Bone marrow (tissue), 2 donors: ENCODE measurements around the gene LUZP2.

Experiments
- DNase-seq, 2 donors: peaks; one replicate each; lab custom pipeline; 2025; lab: John Stamatoyannopoulos, UW

Gene LUZP2

DNA sequence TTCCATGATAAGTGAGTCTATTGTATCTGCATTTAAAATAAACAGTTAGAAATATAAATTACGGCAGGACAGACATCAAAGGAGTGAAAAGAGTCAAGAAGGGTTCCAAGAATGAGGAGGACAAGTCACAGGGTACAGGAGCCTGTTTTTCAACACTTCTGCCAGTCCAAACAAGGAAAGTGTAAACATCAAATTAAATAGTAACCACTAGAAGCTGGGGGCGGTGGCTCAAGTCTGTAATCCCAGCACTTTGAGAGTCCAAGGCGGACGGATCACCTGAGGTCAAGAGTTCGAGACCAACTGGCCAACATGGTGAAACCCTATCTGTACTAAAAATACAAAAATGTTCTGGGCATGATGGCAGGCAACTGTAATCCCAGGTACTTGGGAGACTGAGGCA is 219.6 kb downstream of the LUZP2 start:
- no peak for DNase-seq

DNA sequence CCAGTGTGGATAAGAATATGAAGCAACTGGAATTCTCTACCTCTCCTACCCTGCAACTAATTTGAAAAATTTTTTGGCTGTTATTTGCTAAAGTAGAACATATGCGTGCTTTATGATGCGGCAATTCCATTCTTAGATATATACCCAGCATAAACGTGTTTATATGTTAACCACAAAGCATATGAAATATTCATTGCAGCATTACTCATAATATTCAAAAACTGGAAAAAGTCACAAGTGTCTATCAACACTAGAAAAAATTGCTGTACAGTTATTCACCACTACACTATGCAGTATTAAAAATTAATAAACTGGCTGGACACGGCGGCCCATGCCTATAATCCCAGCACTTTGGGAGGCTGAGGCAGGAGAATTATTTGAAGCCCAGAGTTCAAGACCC is 226.4 kb downstream of the LUZP2 start:
- no peak for DNase-seq

DNA sequence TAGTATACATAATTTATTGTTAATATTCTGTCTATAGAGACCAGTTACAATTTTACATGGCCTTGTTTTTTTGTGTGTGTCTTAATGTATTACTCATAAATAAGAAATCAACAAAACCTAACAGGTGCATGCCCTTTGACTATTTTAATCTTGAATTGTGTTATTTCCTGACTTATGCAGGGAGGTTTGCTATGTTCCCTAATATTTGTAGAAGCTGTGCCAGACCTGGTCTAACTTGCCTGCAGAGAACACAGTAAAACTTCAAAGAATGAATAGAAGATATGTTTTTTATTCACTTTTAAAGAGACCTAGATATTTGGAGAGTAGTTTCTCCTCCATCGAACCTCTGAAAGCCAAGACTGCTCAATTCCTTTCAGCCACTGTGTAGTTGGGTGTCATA is 234.7 kb downstream of the LUZP2 start:
- no peak for DNase-seq

DNA sequence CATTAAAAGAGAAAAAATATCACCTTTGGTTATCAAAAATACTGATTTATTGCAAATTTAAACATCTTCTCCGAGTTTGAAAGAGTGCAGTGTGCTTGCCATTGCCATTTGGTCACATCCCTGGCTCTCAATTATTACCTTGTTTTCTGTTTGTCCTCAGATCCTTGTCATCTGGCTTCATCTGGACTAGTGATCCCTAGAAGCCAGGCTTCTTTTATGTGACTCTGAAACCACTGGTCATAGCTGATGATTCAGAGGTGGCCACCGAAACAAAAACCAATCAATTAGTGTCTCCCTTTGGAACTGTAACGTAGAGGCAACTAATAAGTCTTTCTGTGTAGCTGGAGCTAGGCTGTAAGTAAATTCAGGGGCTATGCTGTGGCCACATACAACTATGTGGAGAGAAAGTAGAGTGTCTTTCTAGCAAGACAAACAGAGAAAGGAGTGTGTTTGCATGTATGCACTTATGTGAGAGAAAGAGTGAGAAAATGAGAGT is 237.9 kb downstream of the LUZP2 start:
- DNase-seq: no peak

DNA sequence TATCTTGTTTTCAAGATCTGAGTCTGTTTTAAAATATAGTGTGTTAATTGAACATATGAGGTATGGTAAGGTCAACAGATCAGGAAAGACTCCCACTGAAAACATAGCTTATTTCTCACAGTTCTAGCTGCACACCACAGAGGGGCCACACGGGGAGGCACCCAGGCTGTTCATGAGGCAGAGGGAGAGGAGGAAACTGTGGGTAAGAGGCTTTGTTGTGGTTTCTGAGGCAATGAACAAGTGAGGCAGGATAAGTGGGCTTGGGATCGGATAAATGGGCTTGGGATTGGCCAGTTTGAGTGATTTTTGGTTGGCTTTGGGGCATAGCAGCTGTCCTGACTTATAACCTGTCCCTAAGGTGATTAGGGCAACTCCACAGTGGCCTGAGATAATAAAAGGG is 242.1 kb downstream of the LUZP2 start:
- DNase-seq: no peak

DNA sequence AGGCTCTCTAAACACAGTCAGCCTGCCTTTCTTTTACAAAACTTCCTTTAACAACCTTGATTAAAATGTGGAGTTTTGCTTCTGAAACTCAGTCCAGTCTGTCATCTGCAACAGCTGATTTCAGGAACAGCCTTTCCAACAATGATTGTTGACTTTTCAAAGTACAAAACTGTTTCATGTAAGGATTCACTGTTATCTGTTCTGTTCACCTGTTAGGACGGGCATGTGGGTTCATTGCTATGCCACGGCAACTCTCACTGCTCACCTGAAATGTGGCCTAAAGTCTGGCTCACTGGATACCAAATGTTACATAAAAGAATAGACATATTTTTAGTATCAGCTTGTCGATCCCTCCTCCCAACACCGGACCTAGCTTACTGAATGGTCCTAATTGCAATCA is 242.8 kb downstream of the LUZP2 start:
- DNase-seq: no peak

DNA sequence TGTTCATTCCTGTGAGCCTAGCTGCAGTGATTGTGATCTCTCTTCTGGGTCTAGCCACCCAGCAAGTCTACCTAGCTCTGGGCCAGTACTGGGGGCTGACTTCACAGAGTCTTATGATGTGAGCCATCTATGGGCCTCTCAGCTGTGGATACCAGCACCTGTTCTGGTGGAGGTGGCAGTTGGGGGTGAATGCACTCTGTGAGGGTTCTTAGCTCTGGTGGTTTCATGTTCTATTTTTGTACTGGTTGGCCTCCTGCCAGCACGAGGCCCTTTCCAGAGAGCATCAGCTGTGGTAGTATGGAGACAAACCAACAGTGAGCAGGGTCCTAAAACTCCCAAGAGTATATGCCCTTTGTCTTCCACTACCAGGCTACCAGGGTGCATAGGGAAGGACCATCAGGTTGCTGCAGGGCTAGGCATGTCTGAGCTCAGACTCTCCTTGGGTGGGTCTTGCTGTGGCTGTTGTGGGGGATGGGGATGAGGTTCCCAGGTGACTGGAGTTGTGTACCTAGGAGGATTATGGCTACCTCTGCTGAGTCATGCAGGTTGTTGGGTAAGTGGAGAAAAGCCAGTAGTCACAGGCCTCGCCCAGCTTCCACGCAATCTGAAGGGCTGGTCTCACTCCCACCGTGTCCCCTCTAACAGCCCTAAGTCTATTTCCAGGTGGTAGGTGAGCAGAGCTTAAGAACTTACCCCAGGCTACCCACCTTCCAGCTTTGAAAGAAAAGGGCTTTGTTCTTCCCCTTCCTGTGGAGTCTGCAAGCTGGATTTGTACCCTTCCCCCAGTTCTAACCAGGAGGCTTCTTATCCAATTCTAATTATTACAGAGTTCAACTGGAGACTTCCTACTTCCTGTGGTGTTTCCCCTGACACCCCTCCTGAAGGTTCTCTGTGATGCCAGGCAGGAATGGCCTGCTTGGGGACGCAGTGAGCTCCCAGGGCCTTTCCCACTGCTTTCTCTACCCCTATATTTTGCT is 250.7 kb downstream of the LUZP2 start:
- DNase-seq: no peak

DNA sequence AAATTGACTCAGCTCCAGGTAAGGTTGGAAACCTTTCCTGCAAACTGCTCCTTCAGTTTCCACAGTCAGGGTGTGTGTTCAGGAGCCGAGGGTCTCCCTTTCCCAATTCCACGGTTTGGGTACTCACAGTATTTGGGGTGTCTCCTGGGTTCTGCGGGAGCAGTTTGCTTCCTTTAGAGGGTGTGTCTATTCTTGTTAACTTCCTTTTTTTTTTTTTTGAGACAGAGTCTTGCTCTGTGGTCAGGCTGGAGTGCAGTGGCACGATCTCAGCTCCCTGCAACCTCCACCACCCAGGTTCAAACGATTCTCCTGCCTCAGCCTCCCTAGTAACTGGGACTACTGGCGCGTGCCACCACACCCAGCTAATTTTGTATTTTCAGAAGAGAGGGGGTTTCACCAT is 251.4 kb downstream of the LUZP2 start:
- DNase-seq: no peak

DNA sequence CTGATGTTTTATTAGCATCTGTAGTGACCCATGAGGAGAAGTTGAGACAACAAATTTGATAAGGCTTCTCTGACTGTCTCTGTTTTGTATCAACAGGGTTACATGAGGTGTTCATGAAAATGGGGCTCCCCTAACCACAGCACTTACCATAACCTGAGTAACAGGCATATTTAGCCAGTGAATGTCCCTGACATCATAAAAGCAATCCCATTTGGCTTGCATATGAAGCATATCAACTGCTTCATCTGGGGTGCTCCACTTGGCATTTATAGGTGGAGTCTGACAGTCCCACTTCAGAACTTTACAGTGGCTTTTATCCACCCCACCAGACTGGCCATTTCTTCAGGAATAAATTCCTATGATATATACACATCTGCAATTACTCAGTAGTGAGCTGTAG is 257.6 kb downstream of the LUZP2 start:
- DNase-seq: no peak

DNA sequence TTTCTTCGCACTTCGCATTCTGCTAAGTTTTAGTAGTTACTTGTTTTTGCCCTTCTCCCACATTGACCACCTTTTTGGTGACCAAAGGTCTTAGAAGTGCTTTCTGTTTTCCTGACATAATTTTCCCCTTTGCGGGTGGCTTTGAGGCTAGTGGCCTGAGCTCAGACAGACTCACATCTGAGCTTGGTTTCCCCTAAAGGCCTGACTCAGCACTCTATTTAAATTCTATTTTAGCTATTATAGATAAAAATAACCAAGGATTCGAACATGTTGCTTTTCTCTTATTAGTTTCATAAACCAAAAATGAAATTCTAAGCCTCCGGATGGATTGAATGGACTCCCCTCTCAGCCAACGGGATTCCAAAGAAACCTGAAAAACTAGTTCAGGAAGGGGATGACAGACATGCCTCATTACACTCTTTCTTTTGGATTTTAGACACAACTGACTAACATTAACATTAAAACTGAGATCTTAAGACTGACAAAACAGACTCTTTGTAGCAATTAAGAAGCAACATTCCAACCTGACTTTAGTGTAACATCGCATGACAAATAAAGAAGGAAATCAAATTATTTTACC is 258.5 kb downstream of the LUZP2 start:
- DNase-seq: no peak

DNA sequence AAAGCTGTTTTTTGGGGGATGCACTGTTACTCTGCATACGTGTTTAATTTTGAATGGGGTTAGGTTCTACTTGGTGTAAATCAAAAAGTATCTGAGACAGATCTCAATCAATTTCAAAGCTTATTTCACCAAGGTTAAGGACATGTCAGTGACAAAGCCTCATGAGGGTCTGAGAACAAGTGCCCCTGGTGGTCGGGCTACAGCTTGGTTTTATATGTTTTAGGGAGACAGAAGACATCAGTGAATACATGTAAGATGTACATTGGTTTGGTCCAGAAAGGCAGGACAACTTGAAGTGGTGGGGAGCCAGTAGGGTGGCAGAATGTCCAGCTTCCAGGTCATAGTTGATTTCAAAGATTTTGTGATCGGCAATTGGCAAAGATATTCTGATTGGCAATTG is 262.9 kb downstream of the LUZP2 start:
- DNase-seq: no peak

DNA sequence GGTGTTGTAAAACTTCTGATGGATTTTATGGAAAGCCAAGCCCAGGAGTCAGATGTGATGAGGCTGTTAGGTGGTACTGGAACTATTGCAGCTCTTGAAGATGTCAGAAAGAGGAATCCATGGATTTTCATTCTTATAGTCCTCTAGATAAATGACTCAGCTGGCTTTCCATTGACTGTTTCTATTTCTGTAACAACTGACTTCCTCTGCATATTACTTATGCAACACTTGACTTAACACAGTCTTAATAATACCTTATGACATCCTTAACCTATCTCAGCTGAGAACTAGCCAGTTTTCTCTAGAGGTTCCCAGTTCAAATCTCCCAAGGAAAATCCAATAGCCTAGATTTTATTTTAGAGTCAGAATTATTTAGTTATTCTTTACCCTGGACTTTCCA is 263.8 kb downstream of the LUZP2 start:
- DNase-seq: no peak

DNA sequence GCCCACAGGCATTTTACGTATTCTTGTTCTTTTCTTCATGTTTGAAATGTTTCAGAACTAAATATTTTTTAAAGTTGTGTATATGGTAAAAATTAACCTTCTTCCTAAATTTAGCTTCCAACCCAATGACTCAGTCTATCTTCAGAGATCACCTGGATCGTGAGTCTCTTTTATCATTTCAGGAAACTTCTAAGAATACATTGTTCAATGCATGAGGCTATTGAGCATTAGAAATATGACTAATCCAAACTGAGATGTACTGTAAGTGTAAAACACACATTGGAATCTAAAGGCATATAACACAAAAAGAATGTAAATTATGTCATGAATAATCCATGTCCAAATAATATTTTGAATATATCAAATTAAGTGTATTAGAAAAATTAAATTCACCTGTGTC is 265.2 kb downstream of the LUZP2 start:
- DNase-seq: no peak

DNA sequence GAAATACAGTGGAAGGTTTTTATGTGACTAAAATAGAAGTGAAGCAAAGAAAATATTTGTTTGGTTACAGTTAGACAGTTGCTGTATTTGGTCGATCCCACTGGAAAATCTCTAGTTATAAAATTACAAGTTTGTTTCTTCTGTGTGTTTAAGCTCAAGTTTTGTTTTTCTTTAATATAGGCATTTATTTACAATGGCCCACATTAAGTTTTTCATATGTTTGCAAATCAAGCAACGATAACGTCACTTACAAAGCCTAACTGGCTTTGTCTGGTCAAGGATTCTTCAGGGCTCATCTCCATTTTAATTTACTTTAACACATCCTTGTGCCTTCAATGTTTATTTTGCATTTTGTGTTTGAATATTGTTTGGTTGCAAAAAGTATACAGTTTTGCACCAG is 270.6 kb downstream of the LUZP2 start:
- no peak for DNase-seq

DNA sequence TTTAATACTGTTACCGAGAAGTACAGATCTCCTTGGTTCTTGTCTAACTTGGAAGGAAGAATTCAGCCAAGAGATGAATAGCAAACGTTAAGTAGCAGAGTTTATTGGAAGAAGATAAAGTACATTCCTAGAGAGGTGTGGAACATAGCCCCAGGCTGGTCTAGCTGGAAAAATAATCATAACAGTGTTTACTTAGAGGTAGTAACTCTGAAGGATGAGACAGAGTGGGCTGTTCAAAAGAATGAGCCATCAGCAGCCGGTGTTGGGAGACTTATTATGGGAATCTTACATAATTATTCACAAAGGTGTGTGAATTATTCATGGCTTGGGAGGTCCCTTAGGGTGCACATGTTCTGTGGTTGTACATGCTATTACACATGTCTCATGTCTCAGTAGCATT is 276.5 kb downstream of the LUZP2 start:
- DNase-seq: no peak

DNA sequence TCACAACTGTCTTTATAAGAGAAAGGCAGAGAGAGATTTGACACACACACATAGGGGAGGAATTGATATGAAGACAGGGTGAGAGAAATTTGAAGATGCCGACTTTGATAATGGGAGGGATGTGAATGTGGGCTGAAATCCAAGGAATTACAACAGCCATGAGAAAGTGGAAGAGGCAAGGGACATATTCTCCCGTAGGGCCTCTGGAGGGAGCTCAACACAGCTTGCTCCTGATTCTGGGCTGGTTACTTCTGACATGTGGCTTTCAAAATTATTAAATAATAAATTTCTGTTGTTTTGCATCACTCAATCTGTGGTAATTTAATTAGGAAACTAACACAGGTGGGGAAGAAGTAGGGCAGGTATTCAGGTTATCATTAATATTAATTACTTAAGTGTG is 282.9 kb downstream of the LUZP2 start:
- DNase-seq: no peak

DNA sequence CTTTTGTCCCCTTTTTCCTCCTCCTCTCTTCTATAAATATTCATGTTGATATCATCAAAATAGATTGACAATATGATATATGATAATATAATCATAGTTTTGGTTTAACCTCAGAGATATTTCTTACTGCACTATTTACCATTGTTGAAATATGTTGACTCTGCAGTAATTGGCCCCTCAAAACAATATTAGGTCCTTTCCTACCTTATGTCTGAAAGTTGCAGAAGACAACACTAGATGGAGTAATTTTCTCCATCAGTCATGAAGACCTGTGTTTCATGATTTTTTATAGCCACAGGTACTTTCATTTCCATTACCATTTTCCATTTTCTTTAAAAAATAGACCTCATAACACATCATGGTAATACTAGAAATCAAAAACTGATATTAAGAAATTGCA is 284.4 kb downstream of the LUZP2 start:
- no peak for DNase-seq

DNA sequence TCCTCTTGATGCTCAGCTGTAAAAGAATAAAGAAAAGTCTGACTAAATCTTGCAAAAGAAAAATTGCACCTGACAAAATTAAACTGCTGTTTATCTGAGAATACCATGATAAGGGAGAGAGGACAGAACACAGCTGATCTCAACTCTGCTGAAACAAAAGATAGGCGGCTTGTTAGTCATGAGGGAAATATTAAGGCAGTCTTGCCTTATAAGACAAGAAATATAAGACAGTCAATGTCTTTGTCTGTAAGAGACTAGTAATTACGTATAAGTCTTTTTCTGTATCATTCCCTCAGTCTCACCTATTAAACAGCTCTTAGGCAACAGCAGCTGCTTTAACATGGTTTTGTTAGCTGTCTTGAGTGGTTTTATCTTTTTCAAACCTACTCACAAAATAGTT is 296.6 kb downstream of the LUZP2 start:
- no peak for DNase-seq

DNA sequence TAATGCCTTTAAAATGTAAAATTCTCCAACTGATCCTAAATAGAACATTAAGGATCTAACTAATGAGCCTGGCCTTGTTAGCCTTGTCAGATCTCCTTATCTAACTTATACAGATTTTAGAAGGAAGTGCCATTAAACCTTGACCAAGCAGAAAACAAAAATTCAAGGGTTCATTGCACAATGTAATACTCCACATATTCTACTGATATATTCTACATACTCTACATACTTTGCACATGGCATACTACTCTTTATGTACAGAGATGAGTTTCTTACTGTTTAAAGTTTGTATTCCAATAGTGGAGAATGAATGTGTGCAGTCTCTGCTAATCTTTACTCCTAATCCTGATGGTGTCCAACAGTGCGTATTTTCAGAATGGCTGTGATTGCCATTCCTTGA is 297.2 kb downstream of the LUZP2 start:
- no peak for DNase-seq

DNA sequence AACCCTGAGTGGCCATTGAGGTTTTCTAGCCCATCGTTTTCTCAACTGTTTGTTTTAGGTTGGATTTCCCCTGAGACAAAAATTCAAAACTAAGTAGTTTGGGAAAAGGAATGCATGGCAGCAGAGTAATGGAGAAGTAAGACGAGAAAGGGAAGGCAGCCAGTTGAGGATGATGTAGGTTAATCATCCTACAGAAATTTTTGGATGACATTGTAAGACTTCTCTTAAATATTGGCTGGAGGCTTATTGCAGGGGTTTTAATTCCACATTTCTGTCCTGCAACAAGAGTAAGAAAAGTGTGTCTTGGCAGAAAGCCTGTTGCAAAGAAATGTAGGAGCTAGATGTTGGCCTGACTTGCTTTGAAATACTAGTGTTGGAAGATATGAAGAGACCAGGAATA is 308.8 kb downstream of the LUZP2 start:
- DNase-seq: no peak

DNA sequence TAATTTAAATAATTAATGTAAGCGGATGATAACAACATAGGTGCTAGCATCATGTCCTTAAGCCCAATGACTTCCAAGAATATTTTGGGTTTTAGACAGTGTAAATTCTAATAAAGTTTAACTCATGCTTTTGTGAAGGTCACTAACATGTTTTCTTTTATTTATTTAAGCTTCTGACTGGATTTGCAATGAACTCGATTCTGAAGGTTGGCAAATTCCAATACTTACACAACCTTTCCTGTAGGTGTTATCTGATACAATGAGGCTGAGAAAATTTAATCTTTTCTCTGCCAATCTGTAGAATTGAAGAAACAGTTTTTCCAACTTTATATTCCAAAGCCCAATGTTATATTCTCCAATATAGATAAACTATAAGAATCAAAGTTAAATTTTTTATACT is 311.3 kb downstream of the LUZP2 start:
- no peak for DNase-seq

DNA sequence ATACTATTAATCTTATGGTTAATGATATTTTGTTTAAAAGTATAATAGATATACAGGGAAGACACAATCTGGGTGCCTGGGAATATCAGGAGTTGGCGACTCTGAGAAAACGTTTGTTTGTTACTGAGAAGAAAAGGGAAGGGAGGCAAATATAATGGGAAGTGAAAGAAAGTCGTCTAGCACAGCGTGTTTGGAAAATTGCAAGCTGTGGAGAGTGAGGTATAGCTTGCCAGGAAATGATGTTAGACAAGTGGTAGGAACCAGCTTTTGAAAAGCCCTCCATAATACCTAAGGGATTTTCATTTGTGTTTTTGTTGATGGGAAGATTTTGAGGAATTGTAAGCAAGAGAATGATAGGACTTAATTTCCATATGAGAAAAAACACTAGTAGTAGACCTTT is 322.2 kb downstream of the LUZP2 start:
- DNase-seq: no peak

DNA sequence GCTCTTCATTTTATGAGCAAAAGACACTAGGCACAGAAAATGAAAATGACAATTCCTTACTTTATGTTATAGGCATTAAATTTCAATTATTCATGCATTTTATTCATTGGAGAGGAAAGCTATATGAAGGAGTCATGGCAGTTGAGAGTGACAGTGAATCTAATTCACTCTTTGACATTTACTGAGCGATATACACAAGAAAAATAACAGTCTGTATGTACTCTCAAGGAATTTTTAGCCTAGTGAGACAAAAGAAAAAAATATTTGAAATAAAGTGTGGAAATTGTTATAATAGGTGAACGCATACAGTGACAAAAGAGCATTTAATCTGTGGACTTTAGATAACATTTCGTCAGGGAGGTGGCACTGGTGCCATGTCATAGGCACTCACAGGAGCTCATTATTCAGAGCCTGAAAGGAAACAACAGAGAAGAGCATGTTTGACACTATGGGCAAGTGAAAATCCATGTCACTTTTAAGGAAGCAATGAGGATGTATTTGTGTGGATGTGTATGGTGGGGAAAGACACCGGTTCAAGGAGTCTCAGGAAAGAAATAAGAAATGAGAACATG is 323.1 kb downstream of the LUZP2 start:
- DNase-seq: no peak
